CD4-positive, alpha-beta T cell treated with Interleukin-15 for 4 hours (primary cell): Measurements from ENCODE around the gene LUC7L.
"Not testable (repeated sequence)": the region's sequence is repeated elsewhere in the genome, so short reads cannot be mapped to it uniquely, and the experiment has no call there.

Source experiments
- DNase-seq: peaks from one replicate; pipeline ENCODE4 v3.0.0-alpha.2; 2020; ENCODE audit warnings: low spot score

Gene LUC7L

DNA sequence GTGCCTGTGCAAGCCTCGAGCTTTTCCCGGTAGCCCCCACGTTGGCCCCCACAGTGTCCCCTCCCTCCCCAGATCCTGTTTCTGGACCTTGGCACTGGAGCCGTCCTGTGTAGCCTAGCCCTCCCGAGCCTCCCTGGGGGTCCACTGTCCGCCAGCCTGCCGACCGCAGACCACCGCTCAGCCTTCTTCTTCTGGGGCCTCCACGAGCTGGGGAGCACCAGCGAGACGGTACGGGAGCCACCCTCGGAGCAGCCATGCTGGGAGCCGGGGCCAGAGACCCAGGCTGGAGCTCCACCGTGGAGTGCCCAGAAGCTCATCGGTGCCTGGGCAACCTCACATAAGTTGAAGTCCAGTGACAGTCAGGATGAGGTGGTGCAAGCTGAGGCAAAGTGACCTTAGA lies 34.7 kb upstream of the LUC7L start:
- DNase-seq: no peak

DNA sequence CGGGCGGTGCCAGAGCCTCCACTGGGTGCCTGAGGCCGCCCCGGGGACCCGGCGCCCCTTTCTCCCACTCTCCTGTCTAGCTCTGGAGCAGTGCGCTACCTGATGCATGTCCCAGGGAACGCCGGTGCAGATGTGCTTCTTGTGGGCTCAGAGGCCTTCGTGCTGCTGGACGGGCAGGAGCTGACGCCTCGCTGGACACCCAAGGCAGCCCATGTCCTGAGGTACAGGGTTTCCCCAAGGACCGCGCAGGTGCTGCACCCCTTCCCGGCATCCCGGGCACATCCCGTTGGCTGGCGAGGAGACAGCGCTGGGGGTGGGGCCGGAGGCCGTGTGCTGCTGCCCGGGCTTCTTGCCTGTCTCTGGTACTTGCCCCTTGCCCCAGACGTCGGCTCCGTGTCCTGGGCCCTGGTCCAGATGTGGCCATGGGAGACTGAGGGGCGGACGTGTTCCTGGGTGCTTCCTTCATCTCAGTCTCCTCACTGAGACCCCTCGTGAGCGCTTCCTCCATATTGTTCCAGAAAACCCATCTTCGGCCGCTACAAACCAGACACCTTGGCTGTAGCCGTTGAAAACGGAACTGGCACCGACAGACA lies 34.0 kb upstream of the LUC7L start:
- no peak for DNase-seq

DNA sequence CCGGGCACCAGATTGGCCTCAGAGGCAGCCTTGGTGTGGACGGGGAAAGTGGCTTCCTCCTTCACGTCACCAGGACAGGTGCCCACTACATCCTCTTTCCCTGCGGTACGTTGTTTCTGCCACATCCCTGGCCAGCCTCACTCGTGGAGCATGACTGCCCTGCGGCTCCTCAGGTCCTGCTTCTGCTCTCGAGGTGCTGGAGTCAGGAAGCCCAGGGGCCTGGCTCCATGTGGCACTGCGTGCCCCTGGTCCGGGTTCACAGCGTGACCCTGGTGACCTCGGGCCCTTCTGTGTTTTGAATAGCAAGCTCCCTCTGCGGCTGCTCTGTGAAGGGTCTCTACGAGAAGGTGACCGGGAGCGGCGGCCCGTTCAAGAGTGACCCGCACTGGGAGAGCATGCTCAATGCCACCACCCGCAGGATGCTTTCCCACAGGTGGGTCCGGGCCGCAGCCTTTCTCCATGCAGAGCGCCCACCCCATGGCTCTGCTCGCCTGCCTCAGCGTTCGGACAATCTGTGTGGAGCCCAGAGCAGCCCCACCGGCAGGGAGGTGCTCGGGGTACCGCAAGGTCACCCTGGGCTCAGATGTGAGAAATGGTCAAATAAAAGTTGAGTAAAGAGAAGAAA lies 33.0 kb upstream of the LUC7L start:
- DNase-seq: no peak

DNA sequence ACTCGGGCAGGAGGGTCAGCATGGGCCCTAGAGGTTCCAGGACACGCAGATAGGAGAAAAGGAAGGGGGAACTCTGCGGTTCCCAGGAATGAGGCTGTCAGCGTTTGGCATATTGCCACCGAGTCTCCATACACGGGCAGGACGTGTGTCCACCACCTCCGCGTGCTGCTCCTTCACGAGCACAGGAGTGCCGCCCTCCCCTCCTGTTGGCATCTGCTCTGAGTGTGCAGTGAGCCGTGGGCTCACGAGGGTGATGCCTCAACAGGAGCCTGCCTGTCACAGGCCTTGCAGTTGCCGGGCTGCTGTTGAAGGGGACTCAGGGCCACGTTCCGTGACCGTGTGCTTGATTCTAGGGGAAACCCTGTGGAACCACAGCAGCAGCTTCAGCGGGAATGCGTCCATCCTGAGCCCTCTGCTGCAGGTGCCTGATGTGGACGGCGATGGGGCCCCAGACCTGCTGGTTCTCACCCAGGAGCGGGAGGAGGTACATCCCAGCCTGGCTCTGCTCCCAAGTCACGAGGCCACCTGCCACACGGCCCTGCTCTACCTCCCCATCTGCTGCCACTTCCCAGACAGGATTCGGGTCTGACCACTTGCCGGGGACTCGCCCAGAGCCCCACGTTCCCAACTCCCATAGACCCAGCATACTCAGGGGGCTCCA lies 31.9 kb upstream of the LUC7L start:
- DNase-seq: no peak

DNA sequence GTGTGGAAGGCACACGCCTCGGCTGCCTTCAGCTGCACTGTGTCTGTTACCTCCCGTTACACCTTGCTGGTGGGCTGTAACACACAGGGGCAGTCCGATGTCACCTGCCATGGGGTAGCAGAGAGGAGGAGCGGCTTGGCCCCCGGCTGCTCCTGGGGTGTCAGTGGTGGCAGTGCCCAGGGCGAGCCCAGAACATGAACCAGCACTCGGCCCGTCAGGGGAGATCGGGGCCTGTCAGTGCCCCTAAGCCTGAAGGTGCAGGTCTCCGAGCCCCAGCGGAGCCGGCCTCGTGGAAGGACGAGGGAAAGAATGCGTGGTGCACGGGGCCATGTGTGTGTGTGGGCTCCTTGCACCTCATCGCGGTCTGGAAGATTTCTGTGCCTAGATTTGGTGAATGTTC lies 31.1 kb upstream of the LUC7L start:
- no peak for DNase-seq

DNA sequence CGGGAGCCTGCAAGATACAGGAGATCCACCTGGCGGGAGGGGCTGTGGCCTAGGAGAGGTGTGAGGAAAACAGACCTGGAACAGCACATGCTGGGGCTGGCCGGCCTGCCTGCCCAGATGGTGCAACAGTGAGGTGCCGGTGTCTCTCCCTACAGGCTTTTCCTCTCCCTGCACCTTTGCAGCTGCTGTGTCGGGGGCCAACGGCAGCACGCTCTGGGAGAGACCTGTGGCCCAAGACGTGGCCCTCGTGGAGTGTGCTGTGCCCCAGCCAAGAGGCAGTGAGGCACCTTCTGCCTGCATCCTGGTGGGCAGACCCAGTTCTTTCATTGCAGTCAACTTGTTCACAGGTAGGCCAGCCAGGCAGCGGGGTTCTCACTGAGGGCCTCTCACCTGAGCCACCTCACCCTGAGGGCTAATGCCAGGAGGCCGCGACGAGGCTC lies 30.6 kb upstream of the LUC7L start:
- no peak for DNase-seq

DNA sequence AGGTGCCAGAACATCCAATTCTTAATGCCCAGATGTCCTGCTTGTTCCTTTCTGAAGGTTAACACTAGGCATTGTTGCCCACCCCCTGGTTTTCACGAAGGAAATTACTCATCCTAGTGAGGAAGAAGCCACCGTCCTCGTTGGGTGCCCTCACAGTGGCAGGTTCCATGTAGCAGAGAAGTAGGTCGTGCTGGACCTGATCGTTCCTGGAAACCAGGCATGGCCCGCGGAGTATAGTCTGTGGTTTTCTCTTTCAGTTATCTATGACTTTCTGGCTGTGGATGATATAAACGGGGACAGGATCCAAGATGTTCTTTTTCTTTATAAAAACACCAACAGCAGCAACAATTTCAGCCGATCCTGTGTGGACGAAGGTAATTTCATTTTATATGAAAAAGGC lies 30.0 kb upstream of the LUC7L start:
- DNase-seq: no peak

DNA sequence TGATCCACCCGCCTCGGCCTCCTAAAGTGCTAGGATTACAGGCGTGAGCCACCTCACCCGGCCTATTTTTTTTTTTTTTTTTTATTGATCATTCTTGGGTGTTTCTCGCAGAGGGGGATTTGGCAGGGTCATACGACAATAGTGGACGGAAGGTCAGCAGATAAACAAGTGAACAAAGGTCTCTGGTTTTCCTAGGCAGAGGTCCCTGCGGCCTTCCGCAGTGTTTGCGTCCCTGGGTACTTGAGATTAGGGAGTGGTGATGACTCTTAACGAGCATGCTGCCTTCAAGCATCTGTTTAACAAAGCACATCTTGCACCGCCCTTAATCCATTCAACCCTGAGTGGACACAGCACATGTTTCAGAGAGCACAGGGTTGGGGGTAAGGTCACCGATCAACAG lies 28.8 kb upstream of the LUC7L start:
- DNase-seq: not testable (repeated sequence)

DNA sequence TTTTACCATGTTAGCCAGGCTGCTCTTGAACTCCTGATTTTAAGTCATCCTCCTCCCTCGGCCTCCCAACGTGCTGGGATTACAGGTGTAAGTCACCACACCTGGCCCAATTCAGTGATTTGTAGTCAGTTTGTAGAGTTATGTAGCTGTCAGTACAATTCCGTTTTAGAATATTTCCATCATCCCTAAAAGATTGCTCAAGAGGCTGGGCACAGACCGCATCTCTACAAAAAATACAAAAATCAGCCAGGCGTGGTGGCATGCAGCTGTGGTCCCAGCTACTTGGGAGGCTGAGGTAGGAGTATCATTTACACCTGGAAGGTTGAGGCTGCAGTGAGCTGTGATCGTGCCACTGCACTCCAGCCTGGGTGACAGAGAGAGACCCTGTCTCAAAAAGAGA lies 25.9 kb upstream of the LUC7L start:
- no peak for DNase-seq

DNA sequence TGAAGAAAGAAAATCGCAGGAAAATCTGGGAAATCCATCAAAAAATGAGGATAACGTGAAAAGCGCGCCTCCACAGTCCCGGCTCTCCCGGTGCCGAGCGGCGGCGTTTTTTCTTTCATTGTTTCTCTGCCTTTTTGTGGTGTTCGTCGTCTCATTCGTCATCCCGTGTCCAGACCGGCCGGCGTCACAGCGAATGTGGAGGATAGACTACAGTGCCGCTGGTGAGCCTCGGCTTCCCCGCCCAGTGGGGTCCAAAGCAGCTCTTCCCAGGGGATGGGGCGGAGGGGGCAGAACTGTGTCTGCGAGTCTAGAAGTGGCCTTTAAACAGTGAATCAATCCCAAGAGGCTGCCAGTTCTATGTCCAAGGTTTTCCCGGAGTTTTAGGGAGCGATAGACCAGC lies 25.2 kb upstream of the LUC7L start:
- no peak for DNase-seq

DNA sequence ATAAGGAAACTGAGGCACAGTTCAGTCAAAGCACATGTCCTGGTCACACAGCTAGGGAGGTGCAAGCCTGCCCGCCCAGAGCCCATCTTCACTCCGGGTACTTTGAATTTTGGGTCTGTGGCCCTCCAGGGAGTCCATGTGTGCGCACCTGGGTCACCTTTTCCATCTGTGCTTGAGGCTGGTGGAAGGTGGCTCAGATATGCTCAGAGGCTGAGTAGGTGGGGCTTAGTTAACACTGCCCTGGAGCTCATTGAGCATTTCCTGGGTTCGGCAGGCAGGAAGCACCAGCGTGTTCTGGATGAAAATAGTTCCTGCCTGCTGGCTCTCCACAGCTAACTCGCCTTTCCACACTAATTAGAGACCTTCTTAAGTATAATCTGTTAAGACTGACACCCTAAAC lies 24.6 kb upstream of the LUC7L start:
- no peak for DNase-seq

DNA sequence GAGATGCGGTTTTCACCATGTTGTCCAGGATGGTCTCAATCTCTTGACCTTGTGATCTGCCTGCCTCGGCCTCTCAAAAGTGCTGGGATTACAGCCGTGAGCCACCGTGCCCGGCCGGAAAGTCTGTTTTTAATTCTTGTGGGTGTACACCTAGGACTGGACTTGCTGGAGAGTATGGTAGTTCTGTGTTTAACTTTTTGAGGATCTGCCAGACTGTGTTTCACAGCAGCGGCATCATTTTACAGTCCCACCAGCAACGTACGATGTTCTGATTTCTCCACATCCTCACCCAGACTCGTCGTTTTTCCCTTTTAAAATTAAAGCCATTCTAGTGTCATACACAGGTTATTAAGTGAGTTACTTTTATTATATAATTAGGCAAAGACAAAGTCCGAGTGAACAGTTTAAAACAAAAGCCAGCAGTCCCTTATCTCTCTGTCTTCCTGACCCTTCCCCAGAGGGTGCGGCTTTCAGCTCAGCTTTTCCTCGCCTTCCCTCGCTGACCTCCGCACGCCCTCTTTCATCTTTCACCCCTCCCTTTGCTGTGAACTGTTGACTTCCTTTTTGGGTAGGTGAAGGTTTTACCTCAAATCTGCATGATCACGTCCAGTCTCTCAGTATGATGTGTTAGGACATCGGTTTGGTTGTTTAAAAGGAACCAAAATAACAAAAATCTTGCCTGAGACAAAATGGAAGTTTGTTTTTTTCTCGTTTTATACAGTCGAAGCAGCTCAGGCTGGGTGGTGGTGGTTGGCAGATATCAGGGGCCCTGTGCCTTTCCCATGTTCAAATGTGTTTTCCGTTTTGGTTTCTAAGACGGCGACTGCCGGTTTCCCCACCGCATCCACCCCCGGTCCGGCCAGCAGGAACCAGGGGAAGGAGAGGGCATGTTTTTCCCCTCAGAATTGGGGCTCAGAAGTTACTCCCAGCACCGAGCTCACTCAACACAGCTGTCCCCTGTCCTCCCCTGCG lies 23.4 kb upstream of the LUC7L start:
- peak; percentile 23 for DNase-seq

DNA sequence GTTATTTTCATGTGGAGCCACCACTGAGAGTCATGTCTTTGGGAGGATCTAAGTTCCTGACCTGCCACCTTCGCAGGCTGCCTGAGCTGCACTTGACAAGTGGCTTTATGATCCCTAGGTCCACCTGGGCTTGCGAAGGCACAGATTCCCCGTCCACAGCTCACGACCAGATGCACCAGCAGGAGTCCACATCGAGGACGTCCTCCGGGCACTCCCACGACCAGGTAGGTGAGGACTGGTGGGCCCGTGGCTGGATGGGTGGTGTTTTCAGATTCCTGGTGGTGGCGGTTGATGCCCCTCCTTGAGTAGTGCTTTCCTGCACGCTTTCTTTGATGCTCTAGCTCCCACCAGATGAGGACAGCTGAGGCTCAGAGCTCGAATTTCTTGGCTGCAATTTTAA lies 20.2 kb upstream of the LUC7L start:
- DNase-seq: no peak

DNA sequence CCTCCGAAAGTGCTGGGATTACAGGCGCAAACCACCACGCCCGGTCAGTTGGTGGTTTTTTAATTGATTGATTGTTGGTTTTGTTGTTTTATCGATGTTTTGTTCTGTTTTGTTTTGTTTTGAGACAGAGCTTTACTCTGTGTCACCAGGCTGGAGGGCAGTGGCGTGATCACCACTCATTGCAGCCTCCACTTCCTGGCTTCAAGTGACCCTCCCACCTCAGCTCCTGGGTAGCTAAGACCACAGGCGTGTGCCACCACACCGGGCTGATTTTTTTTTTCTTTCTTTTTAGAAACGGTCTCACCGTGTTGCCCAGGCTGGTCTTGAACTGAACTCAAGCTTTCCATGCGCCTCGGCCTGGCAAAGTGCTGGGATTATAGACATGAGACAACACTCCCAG lies 17.8 kb upstream of the LUC7L start:
- DNase-seq: no peak

DNA sequence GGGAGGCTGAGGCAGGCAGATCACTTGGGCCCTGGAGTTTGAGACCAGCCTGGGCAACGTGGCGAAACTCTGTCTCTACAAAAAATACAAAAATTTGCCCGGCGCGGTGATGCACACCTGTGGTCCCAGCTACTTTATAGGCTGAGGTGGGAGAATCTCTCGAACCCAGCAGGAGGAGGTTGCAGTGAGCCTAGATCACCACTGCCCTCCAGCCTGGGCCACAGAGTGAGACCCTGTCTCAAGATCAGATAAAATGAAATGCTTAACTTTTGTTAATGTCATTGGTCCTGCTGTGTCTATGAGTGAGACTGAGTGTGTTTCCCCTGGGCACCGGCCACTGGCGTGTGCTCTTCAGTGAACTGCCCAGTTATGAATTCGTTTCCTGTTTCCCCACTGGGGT lies 15.9 kb upstream of the LUC7L start:
- DNase-seq: no peak

DNA sequence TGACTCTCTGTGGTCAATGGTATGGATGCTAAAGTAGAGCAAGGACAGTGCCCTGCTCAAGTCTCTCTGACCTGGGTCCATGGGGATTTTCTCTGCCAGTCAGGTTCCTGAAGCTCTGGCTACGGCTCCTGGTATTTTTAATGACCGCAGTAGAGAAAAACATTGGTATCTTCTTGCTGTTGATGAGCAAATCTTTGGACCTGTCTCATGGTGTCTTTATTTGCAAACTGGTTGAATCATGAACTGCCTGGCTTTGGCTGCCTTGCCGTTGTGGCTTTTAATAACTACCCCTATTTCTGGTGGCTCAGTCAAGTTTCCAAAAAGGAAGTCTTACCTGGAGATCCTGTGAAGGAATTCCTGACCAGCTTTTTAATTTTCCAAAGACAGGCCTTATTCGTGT lies 14.1 kb upstream of the LUC7L start:
- DNase-seq: no peak

DNA sequence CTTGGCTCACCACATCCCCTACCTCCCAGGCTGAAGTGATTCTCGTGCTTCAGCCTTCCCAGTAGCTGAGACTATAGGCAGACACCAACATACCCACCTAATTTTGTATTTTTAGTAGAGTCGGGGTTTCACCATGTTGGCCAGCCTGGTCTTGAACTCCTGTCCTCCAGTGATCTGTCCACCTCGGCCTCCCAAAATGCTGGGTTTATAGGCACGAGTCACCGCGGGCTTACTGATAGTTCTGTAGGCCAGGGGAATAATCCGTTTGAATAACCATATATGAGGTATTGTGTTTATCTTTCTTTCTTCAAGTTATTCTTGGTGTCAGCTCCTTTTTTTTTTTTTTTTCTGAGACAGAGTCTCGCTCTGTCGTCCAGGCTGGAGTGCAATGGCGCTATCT lies 13.0 kb upstream of the LUC7L start:
- DNase-seq: no peak

DNA sequence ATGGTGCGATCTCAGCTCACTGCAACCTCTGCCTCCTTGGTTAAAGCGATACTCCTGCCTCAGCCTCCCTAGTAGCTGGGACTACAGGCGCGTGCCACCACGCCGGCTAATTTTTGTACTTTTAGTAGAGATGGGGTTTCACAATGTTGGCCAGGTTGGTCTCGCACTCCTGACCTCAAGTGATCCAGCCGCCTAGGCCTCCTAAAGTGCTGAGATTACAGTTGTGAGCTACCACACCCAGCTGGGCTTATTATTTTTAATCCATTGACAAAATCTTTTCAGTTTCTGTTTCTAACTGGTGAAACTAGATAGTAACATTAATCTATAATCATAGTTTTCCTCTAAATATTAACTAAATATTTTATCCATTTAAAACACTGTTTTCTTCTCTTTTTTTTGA lies 11.3 kb upstream of the LUC7L start:
- no peak for DNase-seq

DNA sequence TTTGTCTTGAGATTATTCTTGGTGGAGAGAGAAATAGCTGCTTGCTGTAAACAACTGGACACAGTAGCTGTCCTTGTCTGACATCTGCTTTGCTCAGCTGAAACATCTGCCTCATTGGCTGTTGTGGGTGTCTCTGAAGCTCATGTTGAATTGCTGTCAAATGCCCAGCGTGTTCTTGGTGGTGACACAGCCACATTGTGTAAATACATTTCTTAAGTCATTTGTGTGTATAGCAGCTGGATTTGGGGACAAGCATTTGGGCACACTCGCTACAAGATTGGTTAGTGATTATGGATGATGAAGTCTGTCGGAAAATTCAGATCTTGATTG lies 10.7 kb upstream of the LUC7L start:
- no peak for DNase-seq

DNA sequence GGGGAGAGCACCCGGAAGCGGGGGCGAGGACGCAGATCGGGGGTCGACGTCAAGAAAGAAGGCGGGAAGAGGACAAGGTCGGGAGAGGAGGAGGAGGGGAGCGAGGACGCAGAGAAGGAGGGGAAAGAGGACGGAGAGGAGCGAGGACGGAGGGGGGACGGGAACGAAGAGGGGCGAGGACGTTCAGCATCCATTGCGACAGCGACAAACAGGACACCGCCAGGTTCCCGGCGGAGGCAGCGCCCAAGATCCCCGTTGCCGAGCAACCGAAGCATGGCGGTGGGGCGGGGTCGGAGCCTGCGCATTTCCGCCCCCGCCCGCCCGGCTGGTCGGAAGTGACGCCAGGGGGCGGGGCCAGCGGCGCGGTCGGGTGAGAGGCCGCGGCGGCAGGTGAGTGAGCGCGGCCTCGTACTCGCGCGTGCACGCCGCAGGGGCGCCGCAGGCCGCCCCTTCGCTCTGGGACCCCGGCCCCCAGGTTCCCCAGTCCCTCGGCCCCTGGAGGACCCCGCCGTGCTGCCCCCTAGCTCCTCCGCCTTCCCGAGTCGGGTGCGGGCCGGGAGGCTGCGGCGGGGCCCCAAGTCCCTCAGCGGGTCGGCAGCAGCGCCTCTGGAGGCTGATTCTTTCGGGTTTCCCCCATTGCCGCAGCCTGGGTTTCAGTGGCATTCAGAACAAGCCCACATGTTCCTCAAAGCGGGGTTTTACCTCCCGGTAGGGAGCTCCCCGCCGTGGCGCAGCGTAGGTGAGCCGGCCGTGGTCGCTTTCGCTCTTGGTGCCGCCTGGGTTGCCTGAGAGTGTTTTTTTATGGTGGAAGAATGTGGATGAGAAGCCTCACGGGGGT lies 5.4 kb upstream of the LUC7L start, which contains the start of gene FAM234A:
FAM234A (plus strand) TSS at position 354 of the 838 bp plus-strand sequence. CDS start 19,593 bp downstream, outside the sequence.
- DNase-seq: peak; percentile 93

DNA sequence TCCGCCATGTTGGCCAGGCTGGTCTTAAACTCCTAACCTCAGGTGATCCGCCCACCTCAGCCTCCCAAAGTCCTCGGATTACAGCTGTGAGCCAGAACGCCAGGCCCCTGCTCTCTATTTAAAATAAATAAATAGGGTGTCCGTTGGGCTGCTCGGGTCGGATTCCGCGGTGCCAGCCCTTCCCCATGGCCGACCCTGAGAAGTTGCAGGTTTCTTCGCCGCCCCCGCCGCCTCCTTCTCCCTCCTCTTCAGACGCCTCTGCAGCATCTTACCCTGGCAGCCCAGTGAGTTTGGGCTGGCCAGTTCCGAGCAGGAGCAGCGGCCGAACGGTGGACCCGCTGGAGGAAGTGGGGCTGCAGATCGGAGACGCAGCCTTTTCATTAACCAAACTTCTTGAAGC lies 1.7 kb upstream of the LUC7L start:
- DNase-seq: no peak

DNA sequence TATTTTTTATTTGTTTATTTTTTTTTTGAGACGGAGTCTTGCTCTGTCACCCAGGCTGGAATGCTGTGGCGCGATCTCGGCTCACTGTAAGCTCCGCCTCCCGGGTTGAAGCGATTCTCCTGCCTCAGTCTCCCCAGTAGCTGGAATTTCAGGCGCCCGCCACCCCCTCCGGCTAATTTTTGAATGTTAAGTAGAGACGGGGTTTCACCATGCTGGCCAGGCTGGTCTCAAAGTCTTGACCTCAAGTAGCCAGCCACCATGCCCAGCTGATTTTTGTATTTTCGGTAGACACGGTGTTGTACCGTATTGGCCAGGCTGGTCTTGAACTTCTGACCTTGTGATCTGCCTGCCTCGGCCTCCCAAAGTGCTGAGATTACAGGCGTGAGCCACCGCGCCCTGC lies 1.1 kb upstream of the LUC7L start:
- DNase-seq: not testable (repeated sequence)
